Ovary (tissue), 9 donors: ENCODE data around the gene SLC35C1. TPM values are rescaled to one million over a fixed set of nuclear protein-coding genes. Genes with fewer than 3 reads are reported as not detected.

Experiments
- DNase-seq, 5 donors: peaks; one replicate each; pipeline ENCODE4 v3.0.0-alpha.2; 2019 to 2020
- H3K27ac ChIP-seq, 2 donors: fragments of 200-600 bp; one replicate each; pipeline versions ENCODE4 v1.5.1 to v1.8.0; 2019 to 2022
- H3K27me3 ChIP-seq: fragments of 200-600 bp; one replicate; pipeline ENCODE4 v1.8.0; 2022
- H3K36me3 ChIP-seq: fragments of 200-600 bp; sonication (generic); one replicate; pipeline ENCODE4 v1.5.1; 2019
- H3K4me1 ChIP-seq: one replicate; pipeline ENCODE4 v1.8.1; 2013; ENCODE audit warnings: mild to moderate bottlenecking, moderate library complexity; ENCODE audit not compliant: insufficient read depth
- H3K4me3 ChIP-seq: fragments of 200-600 bp; sonication (generic); one replicate; pipeline ENCODE4 v1.5.1; 2017
- H3K9me3 ChIP-seq, 2 donors: fragments of 200-600 bp in 1 of 2; sonication (generic) in 1 of 2; one replicate each; pipeline versions ENCODE4 v1.5.1 to v1.8.1; 2013 to 2019; ENCODE audit warnings: mild to moderate bottlenecking in 1 of 2, moderate library complexity in 1 of 2
- CTCF ChIP-seq, 3 donors: fragments of 450-650 bp in 2 of 3; fragments of 200-600 bp in 1 of 3; IDR thresholded peaks; one replicate each; pipeline versions ENCODE4 v1.5.1 to v1.8.0; 2016 to 2022; ENCODE audit warnings: antibody characterized with exemption in 3 of 3, mild to moderate bottlenecking in 1 of 3
- EP300 ChIP-seq: sonication (generic); formaldehyde crosslinking; IDR thresholded peaks from one replicate; pipeline ENCODE4 v1.6.1; 2017; ENCODE audit warnings: antibody characterized with exemption
- POLR2A ChIP-seq: fragments of 450-650 bp; IDR thresholded peaks from one replicate; pipeline ENCODE4 v1.6.1; 2017; ENCODE audit warnings: antibody characterized with exemption, mild to moderate bottlenecking, moderate library complexity
- WGBS, 3 donors: extraction: QIAGEN DNeasy Blood & Tissue Kit in 1 of 3; methylation state at CpG; one replicate each; pipeline versions ENCODE4 v1.1.5 to v1.1.7; 2013 to 2017; 5-methylcytosine and 5-hydroxymethylcytosine counted together
- intact Hi-C, 4 donors: fragments of 100-400 bp; cut with DNase I; formaldehyde crosslinking; loops; one replicate each; pipeline versions ENCODE4 v1.11.0 to v1.15.1; 2022 to 2023
- polyA plus RNA-seq, 2 donors: library from polyadenylated mRNA; stranded (reverse); fragments of 200-250 nt in 1 of 2; fragments of 350-450 nt in 1 of 2; fragmentation: Illumina TruSeq in 1 of 2; extraction: RNeasy Lipid Tissue Mini Kit (QIAGEN cat#74804) in 1 of 2; gene quantifications; one replicate each; pipeline ENCODE4 v1.2.3, GENCODE V29; 2013 to 2014
- total RNA-seq, 7 donors: library from RNA; depleted of rRNA in 2 of 7; stranded (reverse); fragments of >200 nt in 2 of 7; fragmentation: NEBNext Ultra II Directional in 3 of 7; extraction: Animal tissue kit (Norgen Biotek cat#: 25700) in 3 of 7; gene quantifications; one replicate each; pipeline versions ENCODE4 v1.1.0 to v1.2.4, GENCODE V29; 2016 to 2023
- donor health status: DM: no; HTN: no; CAD: no; lungs with moderate emphysema.
- donor health status: DM: no; HTN: no; CAD: no.
- donor health status: Bipolar disorder and iron deficiency.
- donor health status: DM: yes; HTN: yes; CAD: no.
- donor health status: DM: no; HTN: no; CAD: no.
- donor health status: DM: yes; HTN: yes; CAD: no.

Gene SLC35C1
- total and polyA plus RNA-seq, 9 donors: 5.9 to 13.8 (median 9.6) TPM

DNA sequence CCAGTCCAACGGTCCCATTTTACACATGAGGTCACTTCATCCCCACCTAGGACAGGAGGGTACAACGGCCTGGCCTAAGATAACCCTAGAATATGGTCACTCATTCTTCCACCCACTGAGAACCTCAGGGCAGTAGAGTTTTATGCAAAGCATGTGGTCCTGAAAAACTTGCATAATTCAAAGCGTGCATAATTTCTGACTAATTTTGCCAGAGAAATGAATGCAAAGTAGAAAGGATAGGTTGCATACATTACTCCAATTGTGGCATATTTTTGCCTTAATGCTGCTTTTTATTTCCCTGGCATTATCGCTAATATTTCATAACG lies 32.5 kb upstream of the SLC35C1 start:
- intact Hi-C loops: loop anchor here (5.0 to 10.0 kb wide), 4 partner anchors 115 to 438 kb away; no protein-coding TSS in a partner anchor

GRCh38 chr11:45772986-45773785 lies 31.8 kb upstream of the SLC35C1 start:
- WGBS, 3 donors: 59 to 61% (median 59%) methylated on average over 11 of the region's 11 CpGs
- intact Hi-C loops: loop anchor here (5.0 to 10.0 kb wide), 4 partner anchors 116 to 438 kb away; no protein-coding TSS in a partner anchor
- H3K27ac ChIP-seq: no peak overlapping the region
- no peak for DNase-seq
- H3K9me3 ChIP-seq: no peaks in the 10 kb centered on the region
- no peaks in the 10 kb centered on the region for H3K36me3 ChIP-seq
- no peaks in the 10 kb centered on the region for H3K4me1 ChIP-seq
- H3K4me3 ChIP-seq: no peak overlapping the region
- no peak for TF ChIP-seq CTCF (IDR thresholded peaks at IDR 0.05)
- no peak for TF ChIP-seq POLR2A
- no peak for TF ChIP-seq EP300
- no peaks in the 10 kb centered on the region for H3K27me3 ChIP-seq

More for the DNA sequence above, 32.5 kb upstream of the SLC35C1 start:
- no peaks in the 10 kb centered on the region for H3K4me1 ChIP-seq
- H3K4me3 ChIP-seq: no peak overlapping the region
- H3K9me3 ChIP-seq: no peaks in the 10 kb centered on the region
- H3K36me3 ChIP-seq: no peaks in the 10 kb centered on the region
- WGBS, 3 donors: 48 to 54% (median 49%) methylated on average over 5 of the region's 5 CpGs
- no peaks in the 10 kb centered on the region for H3K27me3 ChIP-seq
- TF ChIP-seq EP300: no peak
- no peak for TF ChIP-seq POLR2A
- TF ChIP-seq CTCF (IDR thresholded peaks at IDR 0.05): no peak
- H3K27ac ChIP-seq: no peak overlapping the region
- DNase-seq: no peak

GRCh38 chr11:45773786-45774655 lies 30.9 kb upstream of the SLC35C1 start:
- H3K36me3 ChIP-seq: no peaks in the 10 kb centered on the region
- no peak overlapping the region for H3K27ac ChIP-seq
- H3K4me3 ChIP-seq: no peak overlapping the region
- intact Hi-C loops: loop anchor here (5.0 to 10.0 kb wide), 4 partner anchors 117 to 439 kb away; no protein-coding TSS in a partner anchor
- no peaks in the 10 kb centered on the region for H3K9me3 ChIP-seq
- WGBS, 3 donors: 74 to 78% (median 77%) methylated on average over 12 of the region's 12 CpGs
- no peak for DNase-seq
- H3K4me1 ChIP-seq: no peaks in the 10 kb centered on the region
- TF ChIP-seq CTCF (IDR thresholded peaks at IDR 0.05): no peak
- TF ChIP-seq EP300: no peak
- TF ChIP-seq POLR2A: no peak
- H3K27me3 ChIP-seq: no peaks in the 10 kb centered on the region

DNA sequence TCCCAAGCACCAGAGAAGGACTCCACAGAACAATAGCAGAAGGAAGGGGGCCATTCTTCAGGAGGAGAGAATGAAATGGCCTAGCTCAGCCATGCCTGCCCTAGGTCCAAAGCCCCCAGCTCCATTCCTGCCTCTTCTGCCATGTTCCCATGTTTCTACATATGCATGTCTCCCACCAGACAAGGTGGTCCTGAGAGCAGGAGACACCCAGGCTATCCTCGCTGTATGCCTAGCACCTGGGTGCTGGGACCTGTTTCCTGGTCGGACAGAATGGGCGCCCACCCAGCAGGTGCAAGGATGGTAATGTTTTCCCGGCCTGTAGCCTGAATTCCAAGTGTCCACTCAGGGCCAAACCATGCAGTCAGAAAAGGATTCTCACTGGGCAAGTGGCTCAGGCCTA lies 30.2 kb upstream of the SLC35C1 start:
- no peak overlapping the region for H3K4me3 ChIP-seq
- no peak overlapping the region for H3K27ac ChIP-seq
- intact Hi-C loops: loop anchor here (5.0 to 10.0 kb wide), 4 partner anchors 117 to 440 kb away; no protein-coding TSS in a partner anchor
- H3K4me1 ChIP-seq: no peaks in the 10 kb centered on the region
- DNase-seq: no peak
- TF ChIP-seq EP300 (no peak), CTCF (IDR thresholded peaks at IDR 0.05) (no peak), POLR2A (no peak)
- no peaks in the 10 kb centered on the region for H3K9me3 ChIP-seq
- no peaks in the 10 kb centered on the region for H3K36me3 ChIP-seq
- WGBS, 3 donors: 92 to 97% (median 92%) methylated on average over 4 of the region's 4 CpGs
- H3K27me3 ChIP-seq: no peaks in the 10 kb centered on the region
